Urothelium cell line (cell line): Measurements from ENCODE around the gene PRR30.
"Not testable (repeated sequence)": the region's sequence is repeated elsewhere in the genome, so short reads cannot be mapped to it uniquely, and the experiment has no call there.

Experiments
- DNase-seq: peaks from one replicate; pipeline ENCODE4 v3.0.0; 2011; ENCODE audit warnings: low spot score, mixed read lengths
- FAIRE-seq: peaks from 2 replicates; lab custom pipeline; 2011; peaks lifted over from hg19 to GRCh38; lab: Jason Lieb, UNC

PRR30 gene

DNA sequence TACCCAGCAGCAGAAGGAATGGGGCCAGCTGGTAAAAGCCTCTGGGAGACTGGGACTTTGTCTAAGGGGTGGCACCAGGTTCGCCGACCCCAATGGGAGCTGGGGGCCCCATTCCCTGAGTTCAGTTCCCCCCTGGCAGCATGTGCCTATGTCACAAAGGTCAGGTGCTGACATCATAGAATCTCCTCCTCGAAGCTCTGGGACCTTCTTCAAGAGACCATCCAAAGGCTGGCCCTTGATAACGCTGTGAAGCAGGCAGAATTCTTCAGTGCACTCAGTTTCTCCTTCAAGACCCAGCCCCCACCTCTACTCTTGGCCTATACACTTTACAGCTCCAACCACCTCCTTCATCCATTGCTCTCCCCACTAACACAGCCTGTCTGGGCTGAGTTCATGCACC lies at the start of gene PRR30:
Gene PRR30, minus strand, starts transcription at position 101 of the 400 bp plus-strand sequence. CDS start 1,081 bp downstream, outside the sequence.
- FAIRE-seq, result no peak

DNA sequence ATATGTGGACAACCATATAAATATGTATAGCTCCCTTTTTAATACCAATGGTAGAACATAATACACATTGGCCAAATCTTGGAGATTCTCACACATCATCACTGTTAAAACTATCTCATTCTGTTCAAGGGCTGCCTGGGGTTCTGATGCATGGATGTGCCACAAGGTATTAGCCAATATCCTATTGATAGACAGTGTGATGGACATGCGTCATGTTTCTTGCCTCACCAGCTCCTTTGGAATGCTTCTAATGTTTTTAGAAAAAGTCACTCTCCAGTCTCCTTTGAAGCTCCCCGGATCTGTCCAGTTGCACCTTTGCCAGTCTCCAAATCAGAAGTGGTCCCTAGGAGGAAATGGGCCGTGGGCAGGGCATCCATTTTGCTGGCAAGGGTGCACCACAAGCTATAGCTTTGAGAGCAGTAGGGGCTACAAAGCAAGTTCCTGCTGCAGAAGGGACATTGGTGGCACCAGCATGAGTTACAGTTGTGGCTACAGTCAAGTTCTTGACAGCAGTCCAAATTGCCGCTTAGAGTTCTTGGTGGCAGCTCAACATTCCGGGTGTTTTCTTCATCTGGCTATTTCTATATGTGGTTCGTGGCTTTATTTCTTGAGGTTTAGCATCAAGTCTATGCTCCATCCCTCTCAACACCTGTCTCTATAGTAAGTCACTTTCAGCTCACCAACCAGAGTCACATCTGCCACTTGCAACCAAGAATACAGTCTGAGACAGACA lies 47.6 kb upstream of the PRR30 start:
- no peak for DNase-seq
- FAIRE-seq, result no peak

More for the DNA sequence above, at the start of gene PRR30:
- DNase-seq, result no peak

DNA sequence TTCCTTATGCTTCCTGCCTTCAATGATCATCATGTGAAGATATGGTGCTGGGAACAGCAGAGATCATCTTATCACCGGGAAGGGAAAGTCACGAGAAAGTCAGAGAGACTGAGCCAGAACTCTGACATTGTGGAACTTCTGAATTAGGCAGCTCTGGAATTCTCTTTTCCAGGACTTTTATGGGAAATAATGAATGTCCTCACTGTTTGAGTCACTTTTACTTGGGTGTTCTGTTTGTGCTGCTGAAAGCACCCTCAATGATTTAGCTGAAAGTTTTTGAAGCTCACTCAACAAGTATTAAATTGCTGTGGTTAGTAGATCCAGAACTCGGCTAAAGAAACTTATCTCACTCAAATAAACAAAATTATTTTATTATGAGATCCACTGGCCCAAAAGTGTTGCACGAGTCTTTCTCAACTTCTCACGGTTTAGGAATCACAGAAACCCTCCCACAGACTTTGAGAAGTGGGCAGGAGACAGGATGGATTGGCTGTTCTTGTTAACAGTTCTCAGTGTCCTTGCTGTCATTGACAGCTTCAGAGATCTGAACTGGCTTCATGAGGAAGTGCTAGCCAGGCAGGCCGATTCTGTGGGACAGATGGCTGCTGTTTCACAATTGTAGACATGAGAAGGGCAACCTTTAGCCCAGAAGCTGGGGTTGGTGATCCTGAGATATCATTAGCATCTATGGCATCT lies 46.3 kb upstream of the PRR30 start:
- FAIRE-seq (no peak), DNase-seq (no peak)

DNA sequence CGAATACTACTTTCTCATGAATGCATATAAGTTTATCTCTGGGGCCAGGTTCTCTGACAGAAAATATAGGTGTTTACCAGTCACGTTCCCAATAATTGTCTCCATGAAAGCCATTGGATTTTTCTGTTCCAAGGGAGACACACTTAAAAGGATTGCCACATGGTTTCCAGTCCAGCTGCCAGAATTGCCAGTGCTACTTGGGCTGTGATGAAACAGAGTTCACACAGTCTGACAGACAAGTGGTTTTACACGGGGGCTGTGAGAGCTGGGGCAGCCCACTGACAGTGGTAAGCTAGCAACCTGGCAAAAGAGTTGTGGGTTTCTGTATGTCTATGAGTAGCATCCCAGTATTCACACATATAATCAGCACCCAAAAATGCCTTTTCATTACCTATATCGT lies 44.9 kb upstream of the PRR30 start:
- FAIRE-seq (no peak), DNase-seq (no peak)

DNA sequence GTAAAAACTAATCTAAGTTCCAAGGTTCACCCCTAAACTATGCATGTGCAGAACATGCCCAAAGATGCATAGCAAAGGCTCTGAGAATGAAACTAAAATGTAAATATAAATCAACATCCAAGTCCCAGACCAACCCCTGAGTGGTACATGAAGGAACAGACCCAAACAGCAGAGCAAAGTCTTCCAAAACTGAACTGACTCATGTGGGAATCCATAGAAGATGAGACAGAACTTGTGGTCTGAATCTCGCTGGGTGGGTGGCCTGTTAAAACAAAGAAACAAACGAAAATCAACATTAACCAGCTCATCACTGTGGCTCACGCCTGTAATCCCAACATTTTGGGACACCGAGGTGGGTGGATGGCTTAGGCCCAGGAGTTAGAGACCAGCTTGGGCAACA lies 43.1 kb upstream of the PRR30 start:
- FAIRE-seq (no peak), DNase-seq (no peak)

DNA sequence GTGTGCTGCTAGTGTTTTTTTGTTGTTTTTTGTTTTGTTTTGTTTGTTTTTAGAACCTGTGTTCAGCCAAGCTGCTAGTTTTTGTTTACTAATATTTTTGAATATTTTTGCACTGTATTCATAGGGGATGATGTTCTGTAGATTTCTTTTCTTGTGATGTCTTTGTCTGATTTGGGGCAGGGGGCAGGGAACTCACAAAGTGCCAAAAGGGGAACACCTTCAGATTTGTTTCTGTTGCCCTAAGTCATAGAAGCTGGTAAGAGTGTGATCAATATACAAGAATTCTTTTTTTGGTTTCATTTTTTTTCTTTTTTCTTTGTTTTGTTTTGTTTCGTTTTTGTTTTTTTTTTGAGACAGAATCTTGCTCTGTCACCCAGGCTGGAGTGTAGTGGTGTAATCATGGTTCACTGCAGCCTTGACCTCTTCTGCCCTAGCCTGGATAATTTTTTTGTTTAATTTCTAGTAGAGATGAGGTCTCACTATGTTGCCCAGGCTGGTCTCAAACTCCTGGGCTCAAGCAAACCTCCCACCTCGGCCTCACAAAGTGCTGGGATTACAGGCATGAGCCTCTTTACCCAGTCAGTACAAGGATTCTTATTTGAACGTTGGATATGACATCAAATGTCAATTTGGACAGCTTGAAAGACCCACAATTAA lies 40.3 kb upstream of the PRR30 start:
- DNase-seq (no peak), FAIRE-seq (no peak)

DNA sequence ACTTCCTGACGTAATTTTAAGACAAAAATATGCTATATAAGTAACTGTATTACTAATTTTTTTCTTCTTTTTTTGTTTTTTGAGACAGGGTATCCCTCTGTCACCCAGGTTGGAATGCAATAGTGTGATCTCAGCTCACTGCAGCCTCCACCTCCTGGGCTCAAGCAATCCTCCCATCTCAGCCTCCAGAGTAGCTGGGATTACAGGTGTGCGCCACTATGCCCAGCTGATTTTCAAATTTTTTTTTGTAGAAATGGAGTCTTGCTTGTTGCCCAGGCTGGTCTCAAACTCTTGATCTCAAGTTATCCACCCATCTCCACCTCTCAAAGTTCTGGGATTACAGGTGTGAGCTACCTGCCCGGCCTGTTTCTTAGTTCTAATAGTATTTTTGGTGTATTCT lies 39.3 kb upstream of the PRR30 start:
- FAIRE-seq (no peak), DNase-seq (no peak)

DNA sequence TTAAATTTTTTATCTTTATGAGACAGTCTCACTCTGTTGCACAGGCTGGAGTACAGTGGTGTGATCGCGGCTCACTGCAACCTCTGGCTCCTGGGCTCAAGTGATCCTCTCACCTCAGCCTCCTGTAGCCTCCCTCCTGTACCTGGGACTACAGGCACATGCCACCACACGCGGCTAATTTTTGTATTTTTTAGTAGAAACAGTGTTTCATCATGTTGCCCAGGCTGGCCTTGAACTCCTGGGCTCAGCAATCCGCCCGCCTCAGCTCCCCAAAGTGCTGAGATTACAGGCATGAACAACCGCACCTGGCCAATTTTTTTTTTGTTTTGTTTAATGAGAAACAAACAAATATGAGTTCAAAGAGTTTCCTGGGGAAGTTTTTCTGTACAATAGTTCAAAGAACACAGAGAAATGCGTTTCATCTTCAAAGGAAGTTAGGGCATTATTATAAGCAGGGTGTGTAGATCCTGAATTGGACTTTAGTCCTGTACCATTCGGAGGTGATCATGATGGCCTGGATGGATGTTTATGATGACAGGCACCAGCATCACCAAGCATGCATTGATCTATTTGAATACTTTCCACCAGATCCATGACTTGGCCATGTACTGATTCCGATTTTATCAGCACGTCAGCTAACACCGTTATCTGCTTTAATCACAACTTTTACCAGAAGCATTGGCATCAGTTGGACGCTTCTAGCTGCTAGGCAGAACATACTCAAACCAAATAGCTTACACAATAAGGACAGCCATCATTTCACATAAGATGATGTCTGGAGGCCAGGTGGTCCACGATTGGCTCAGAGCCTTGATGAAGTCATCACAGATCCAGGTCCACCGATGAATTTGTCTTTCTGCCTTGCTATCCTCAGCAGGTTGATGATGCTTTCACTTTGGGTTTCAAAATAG lies 38.5 kb upstream of the PRR30 start:
- peak; percentile 17 for FAIRE-seq

DNA sequence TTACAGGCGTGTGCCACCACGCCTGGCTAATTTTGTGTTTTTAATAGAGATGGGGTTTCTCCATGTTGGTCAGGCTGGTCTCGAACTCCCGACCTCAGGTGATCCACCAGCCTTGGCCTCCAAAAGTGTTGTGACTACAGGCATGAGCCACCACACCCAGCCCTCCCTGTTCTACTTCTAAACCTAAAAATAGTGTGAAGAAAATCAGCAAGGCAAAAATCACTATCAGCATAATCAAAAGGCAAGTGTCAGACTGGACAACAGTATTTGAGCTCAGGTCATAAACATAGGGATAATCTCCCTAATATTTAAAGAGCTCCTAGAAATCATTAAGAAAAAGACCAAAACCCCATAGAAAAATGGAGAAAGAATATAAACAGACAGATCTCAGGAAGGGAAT lies 36.6 kb upstream of the PRR30 start:
- not testable (repeated sequence) for FAIRE-seq, DNase-seq

More for the DNA sequence above, 38.5 kb upstream of the PRR30 start:
- no peak for DNase-seq

DNA sequence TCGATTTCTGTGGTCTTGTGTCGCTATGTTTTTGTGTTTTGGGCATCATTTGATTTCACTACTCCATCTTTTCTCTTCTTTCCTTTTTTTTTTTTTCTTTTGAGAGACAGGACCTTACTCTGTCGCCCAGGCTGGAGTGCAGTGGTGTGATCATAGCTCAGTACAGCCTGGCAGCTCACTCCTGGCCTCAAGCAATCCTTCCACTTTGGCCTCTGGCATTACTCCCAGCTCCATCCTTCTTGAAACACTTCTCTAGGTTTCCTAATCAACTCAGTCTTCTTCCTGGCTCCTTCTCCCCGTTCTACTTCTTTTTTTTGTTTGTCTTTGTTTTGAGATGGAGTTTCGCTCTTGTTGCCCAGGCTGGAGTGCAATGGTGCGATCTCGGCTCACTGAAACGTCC lies 36.1 kb upstream of the PRR30 start:
- no peak for FAIRE-seq

DNA sequence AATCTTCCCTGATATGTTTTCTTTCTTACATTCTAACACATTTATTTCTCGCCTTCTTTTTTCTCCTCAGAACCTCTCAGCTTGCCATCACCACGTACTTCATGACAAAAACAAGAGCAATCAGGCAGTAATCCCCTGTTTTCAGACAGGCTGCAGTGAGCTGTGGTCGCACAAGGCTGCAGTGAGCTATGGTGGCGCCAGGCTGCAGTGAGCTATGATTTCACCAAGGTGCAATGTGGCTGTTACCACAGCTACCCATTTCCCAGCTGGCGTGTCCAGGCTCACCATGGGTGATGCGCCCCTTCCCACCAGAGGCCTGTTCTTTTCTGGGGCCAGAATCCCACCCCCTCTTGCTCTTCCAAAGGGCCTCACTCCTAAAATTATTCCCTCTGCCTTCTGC lies 35.4 kb upstream of the PRR30 start:
- DNase-seq (no peak), FAIRE-seq (no peak)

More for the DNA sequence above, 36.1 kb upstream of the PRR30 start:
- no peak for DNase-seq

DNA sequence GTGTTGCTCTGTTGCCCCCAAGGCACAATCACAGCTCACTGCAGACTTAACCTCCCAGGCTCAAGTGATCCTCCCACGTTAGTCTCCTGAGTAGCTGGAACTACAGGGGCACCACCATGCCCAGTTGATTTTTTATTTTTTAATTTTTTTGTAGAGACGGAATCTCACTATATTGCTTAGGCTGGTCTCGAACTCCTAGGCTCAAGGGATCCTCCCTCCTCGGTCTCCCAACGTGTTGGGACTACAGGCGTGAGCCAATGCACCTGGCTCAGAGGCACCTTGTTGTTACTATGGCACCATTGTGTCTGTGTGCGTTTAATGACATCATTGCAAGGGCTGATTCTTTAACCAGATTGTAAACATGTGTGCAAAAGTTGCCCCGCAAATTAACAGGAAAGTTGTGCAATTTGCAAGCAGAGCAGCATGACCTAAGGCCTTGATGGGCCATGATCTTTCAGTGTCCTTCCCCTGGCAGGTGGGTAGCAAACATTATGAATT lies 32.2 kb upstream of the PRR30 start:
- FAIRE-seq (no peak), DNase-seq (no peak)

DNA sequence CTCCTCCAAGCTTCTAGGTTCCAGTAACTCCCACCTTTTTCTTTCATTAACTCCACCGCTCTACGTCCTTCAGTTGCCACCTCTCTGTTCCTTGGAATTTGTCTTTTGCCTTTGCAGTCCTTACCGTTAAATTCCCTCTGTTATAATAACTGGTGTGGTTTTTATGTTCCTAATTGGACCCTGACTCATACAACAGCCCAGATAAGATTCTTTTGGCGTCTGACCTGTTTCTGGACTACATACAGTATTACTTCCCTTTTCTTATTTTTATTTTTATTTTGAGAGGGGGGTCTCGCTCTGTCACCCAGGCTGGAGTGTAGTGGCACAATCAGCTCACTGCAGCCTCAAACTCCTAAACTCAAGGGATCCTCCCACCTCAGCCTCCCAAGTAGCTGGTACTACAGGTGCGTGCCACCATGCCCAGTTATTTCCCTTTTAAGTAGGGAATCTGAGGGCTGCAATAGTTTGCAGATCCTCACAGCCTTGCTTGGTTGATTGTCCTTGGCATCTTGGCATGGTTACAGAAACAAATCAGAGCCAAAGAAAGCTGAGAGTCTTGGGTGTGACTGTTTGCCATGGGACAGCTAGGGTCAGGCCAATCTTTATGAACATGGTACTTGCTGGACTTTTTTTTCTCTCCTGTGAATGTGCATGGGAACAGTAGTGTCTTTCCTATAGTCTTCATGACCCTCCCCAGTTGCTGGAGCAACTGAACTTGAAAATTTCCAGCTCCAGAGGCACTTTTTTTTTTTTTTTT lies 31.5 kb upstream of the PRR30 start:
- DNase-seq, result no peak
- no peak for FAIRE-seq

DNA sequence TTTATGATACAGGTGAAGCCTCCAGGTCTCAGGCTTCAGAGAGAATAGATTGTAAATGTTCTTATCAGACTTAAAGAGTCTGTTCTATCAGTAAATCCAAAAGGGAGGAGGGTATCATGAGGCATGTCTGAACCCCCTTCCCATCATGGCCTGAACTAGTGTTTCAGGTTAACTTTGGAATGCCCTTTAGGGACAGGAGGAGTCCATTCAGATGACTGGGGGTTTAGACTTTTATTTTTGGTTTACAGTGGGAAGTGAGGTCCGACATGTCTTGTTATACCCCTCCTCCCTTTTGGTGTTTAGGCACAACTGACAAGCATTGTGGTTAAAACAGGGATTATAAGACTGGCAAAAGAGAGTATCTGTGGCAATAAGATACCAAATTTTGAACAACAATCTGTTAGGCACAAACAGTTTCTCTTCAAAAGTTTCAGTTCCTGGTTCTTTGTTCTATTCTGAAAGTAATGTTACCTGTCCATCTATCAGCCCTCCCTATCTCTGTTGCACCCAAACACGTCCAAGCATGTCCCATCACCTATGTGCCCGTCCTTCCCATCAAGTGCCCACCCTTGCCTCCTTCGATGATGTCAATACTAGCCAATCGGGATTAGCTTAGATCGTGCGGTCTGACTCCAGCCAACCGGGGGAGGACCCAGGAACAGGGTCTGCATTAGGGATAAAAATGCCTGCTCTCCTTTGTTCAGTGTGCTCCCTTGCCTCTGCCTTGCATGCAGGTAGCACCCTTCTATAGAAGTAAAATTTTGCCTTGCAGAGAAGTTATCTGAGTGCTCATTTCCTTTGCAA lies 26.0 kb upstream of the PRR30 start:
- FAIRE-seq, result no peak
- no peak for DNase-seq

DNA sequence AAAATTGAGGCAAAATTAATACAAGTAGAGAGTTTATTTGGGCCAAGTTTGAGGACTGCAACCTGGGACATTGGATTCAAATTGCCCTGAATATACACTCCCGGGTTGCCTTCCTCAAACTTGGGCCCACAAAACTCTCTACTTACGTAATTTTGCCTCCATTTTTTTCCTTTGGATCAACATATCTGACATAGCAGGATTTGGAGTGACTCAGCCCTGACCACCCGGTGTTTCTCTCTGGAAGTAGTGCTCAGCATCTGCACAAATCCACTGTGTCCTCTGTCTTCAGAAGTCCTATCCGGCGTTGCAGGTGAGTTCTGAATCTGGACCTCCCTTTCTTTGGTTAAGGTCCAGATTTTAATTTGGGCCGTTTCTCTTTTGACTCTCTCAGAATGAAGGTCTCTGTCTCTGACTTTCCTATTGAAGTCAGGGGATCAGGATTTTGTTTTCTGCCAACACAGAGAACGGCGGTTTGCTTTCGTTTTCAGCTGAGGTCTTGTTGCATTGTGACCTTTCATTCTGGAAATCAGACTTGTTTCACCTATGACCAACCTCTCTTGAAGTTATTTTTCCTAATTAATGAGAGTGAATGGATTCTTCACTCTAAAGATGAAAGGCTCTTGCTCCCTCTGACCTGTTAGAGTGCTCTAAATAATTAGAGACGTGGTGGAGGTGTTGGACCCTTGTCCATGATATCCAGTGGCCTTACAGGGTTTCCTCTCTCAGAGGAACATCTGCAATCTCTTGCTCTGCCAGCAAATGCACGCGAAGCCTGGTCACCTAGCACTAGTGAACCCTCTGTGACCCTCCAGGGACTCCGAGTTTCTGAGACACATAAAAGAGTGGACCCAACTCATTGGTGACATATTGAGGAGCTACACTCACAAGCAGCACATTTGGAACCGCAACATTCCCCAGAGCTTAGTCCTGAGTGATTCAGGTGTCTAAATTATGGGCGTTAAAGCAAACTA lies 23.2 kb upstream of the PRR30 start:
- FAIRE-seq (no peak), DNase-seq (peak; percentile 63)

DNA sequence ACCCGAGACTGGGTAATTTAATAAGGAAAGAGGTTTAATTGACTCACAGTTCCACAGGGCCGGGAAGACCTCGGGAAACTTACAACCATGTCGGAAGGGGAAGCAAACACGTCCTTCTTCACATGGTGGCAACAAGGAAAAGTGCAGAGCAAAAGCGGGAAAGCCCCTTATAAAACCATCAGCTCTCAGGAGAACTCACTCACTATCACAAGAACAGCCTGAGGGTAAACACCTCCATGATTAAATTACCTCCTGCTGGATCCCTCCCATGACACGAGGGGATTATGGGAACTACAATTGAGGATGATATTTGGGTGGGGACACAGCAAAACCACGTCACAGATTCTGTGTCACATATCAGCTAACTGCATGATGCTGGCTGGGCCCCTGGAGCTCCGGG lies 21.0 kb upstream of the PRR30 start:
- FAIRE-seq (no peak), DNase-seq (no peak)

DNA sequence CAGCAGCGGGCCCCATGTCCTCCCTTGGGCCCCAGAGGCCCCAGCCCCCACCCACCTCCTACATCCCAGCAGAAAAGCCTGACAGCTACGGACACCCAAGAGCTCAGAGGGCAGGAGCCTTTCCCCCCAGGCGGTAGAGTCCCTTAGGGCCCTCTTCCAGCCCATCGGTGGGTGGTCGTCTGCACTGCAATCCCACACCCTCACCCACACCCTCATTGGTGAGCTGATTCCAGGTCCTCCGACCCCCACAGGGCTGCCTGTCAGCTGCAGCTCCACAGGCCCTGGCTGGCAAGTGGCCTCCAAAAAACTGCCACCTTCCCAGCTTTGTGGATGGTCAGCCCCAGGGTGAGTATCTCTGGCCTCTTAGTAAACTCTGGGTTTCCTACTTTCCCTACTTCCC lies 20.1 kb upstream of the PRR30 start:
- FAIRE-seq (no peak), DNase-seq (no peak)

DNA sequence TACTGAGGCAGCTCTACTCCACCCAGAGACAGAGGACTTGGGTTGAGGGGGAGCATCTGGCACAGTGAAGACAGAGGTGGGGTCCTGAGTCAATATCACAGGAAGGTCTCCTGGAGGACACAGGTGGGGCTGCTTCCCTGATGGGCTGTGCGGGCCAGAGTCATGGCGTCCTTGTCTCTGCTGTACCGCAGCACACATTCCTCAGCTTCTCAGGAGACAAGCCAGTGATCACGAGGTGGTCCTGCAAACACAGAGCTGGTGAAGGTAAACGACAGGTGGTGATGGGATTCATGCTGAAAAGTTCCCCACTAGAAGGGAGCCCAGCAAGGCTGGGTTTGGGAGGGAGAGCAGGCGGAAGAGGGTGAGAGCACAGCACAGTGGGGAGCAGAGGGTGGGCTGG lies 19.3 kb upstream of the PRR30 start:
- FAIRE-seq, result no peak

More for the DNA sequence above, 19.3 kb upstream of the PRR30 start:
- no peak for DNase-seq
